Skin of body (tissue), 2 donors: ENCODE measurements around the gene EFR3B. TPM values are rescaled to one million over a fixed set of nuclear protein-coding genes. Genes with fewer than 3 reads are reported as not detected.
"Not testable (repeated sequence)": the region's sequence is repeated elsewhere in the genome, so short reads cannot be mapped to it uniquely, and the experiment has no call there.

Source experiments
- DNase-seq: peaks from one replicate; lab custom pipeline; 2025; lab: John Stamatoyannopoulos, UW
- total RNA-seq: library from RNA; depleted of rRNA; stranded (reverse); fragments of >200 nt; gene quantifications from one replicate; pipeline ENCODE4 v1.2.3, GENCODE V29; 2014

Gene EFR3B
- total RNA-seq, 1 donor from 2014 or later: 4.9 TPM

DNA sequence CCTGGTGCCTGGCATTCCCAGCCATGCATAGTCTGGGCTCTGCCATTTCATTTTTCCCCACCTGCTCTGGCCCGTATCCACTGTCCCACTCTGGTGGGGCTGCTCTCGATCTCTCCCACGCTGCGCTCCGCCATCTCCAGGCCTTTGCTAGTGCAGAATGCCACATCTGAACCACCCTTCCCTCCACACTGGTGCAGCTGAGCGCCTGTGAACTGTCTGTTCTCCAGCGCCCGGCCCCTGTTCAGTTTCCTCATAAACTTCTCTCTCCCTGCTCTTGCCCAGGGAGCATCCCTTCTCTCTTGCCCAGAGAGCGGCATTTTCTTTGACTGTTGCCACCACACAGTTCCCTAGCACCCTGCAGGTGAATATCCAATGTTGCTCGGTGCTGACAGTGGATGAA, 105.0 kb downstream of the EFR3B start:
- no peak for DNase-seq

DNA sequence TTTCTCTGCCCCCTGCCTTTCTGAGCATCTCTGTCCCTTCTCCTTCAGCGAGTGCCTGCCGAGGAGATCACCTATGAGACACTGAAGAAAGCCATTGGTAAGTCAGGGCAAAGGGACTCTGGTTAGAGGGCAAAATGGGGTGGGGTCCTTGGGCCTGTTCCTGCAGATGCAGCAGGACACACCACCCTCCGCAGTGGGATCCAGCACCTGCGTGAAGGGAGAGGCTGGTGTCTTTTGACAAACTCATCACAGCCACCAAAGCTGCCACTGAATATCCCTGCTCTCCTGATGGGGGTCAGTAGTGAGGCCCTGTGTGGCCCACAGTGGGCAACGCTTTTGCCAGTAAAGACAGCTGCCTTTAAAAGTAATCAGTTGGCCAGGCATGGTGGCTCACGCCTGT, 107.8 kb downstream of the EFR3B start:
- DNase-seq: no peak

DNA sequence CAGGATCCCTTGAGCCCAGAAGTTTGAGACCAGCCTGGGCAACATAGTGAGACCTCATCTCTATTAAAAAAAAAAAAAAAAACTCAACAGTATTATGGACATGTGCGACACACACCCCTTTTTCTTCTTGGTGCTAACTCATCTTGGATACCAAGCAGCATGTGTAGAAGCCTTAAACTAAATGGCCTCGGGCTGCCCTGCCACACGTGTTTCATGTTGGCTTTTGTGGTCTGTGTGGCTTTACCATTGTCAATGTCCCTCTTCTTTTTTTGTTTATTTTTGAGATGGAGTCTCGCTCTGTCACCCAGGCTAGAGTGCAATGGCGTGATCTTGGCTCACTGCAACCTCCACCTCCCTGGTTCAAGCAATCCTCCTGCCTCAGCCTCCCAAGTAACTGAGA, 109.1 kb downstream of the EFR3B start:
- DNase-seq: not testable (repeated sequence)

DNA sequence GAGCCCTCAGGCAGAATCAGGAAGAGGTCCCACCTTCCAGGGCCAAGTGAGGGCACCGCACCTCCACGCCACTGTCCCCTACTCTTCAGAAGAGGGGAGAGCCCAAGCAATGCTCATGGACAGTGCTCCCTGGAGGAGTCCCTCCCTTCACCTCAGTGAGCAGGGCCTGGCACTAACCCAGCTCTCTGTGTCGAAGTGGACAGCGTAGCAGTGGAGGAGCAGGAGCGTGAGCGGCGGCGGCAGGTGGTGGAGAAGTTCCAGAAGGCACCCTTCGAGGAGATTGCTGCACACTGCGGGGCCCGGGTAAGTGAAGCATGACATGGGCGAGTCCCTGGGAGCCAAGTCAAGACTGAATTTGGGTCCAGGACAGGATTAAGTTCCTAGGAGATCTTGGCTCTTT, 109.8 kb downstream of the EFR3B start:
- no peak for DNase-seq

DNA sequence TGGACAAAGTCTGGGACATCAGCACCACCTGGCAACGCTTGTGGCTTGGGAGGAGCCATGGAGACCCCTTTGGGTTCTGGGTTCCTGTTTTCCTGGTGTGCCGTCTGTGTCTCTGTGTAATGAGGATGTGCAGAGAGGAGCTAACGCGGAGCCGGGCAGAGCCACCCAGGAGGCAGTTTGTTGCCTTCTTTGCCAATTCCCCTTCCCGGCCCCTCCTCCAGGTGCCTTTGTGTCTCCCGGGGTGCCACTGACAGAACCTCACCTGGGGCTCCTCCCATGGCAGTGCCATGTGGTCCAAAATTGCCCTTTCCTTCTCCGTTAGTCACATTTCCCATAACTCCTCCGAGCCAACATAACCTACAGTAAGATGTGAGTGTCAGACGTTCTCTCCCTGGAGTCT, 113.5 kb downstream of the EFR3B start:
- DNase-seq: no peak

DNA sequence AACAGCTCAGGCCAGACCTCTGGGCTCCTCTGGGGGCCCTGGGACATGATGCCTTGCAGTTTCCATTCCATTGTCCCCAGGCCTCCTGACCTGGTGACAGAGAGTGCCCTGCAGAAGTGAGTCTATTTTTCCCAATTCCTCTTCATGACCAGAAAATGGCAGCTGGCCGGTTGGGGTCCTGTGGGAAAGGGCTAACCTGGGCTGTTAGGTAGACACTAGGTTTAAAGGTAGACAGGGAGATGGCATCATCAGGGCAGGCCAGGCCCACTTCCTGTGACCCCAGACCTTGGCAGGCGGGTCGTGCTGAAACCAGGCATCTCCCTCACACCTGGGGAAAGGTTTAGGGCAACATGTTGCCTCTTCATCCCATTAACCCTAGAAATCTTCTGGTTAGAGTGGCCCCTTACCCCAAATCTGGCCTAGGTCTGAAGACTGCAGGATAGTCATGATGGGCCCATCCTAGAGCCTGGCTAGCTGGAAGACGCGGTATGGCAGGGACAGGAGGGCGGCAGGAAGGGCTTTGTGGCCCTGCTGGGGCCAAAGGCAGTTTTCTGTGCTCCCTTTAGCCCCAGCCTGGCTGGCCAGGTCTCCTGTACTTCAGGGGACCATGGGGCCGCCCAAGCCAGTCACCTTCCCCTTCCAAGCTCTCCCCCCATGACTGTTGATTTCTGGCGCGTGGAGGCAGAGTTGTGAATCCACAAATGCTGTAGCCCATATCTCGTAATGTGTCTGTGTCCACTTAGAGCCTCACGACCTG, 116.4 kb downstream of the EFR3B start:
- DNase-seq: no peak

DNA sequence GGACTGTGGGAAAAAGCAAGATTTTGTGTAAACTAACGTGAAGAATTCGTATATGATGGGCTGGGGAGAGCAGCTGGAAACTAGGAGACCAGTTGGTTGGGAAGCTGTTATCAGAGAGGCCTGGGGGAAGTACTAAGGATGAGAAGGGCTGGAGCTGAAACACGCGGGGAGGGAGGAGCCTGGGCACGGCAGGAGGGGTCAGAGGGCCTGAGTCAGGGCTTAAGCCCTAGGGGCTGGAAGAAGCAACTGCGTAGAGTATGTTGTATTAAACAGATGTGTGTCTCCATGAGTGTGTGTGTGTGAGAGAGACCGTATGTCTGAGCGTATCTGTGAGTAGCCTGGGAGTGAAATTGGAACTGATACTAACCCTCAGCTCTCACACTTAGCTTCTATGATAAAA, 118.1 kb downstream of the EFR3B start:
- no peak for DNase-seq

DNA sequence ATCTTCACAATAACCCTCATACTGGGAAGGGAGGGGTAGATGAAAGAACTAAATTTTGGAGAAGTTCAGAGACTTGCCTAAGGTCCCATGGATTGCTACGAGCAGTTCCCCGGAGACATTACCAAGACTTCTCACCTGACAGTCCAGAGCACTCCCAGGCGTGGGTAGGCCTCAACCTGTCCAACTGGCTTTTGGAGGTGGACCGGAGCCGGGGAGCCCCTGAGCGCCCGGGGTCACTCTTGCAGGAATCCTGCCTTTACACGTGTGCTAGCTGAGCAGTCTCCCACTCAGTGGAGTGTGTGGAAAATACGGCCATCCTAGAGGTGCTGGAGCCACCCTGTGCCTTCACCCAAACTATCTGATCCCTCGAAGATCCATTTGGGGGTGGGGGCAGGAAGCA, 118.5 kb downstream of the EFR3B start:
- DNase-seq: no peak

DNA sequence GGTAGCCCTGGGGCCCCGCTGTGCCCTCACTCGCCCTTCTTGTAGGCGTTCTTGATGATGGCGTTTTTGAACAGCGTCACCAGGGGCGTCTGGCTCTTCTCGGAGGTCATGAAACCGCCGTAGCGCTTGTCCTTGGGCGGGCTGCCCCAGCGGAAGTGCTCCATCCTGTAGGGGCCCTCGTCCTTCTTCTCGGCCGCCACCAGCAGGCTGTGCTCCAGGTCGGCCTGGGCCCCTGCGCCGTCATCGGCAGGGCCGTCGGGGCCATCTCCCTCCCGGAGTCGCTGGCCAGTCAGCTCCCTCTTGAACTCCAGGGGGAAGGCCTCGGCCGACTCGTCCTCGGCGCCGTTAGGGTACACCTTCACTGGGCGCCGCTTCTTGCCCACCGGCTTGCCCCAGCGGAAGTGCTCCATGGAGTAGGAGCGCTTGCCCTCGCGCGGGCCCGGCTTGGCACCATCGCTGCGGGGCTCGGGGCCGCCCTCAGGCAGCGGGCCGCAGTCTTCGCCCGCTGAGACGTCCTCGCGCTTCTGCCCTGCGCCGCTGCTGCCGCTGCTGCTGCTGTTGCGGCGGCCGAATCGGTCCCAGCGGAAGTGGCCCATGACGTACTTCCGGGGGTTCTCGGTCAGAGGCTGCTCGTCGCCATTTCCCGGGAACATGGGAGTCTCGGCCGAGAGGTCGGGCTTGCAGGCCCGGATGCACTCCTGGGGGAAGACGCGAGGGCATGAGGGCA, 119.3 kb downstream of the EFR3B start:
- DNase-seq: peak; percentile 58

DNA sequence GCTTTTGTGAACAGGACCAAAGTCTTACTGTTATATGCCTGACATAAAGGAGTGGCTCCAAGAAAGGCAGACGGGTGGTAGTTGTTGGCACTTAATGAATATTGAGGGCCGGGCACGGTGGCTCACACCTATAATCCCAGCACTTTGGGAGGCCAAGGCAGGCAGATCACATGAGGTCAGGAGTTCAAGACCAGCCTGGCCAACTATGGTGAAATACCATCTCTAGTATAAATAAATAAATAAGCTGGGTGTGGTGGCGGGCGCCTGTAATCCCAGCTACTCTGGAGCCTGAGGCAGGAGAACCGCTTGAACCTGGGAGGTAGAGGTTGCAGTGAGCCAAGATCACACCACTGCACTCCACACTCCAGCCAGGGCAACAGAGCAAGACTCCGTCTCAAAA, 120.2 kb downstream of the EFR3B start:
- DNase-seq: not testable (repeated sequence)

DNA sequence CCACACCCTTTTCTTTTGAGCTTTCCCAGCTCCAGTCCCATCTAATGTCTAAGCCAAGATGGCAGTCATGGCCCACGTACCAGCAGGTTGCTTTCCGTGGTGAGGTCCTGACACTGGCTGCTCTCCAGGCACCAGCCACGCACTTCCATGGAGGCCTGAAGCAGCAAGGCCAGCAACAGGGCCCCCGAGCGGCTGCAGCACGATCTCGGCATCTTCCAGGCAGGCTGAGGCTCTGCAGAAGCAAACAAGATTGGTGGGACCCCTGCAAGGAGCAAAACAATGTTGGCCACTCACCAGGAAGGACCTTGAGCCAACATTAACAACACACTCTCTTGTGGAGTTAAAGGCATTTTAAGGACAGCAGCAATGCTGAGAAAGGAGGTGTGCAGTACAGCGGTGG, 122.7 kb downstream of the EFR3B start:
- DNase-seq: no peak

DNA sequence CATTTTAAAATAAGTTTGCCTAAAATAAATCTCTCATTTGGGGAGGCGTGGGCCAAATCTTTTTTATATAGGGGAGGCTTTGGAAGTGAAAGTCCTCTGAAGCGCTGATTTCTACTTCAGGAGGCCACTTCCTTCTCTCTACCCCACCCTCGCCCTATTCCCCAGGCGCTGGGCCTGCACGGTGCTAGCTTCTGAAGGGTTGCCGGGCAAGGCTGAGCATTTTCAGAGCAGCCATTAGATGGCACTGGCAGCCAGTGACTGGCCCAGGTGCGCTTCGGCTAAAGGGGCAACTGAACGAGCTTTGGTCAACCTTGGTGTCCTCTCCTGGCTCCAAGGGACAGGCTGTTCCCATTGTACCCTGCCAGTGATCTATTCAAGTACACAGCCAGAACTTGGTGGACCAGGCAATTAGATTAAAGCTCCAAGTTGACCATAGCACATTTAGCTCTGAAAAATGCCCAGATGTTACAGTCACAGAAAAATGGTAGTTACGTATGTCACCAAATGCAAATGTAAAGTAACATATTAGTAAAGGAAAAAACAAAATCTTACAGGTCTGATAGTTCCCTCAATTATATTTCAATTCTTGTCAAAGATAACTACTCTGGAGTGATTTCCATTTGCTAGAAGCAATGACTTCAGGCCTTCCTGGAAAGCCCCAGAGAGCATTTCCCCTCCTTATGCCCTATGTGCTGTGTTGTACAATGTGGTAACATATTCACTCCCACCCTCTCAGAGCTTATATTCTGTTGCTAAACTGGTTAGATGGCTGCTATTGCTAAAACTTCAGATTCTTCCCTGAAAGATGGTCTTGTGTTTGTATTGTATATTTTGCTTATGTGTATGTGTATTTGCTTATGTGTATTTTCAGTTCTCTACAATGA, 124.4 kb downstream of the EFR3B start:
- DNase-seq: no peak

DNA sequence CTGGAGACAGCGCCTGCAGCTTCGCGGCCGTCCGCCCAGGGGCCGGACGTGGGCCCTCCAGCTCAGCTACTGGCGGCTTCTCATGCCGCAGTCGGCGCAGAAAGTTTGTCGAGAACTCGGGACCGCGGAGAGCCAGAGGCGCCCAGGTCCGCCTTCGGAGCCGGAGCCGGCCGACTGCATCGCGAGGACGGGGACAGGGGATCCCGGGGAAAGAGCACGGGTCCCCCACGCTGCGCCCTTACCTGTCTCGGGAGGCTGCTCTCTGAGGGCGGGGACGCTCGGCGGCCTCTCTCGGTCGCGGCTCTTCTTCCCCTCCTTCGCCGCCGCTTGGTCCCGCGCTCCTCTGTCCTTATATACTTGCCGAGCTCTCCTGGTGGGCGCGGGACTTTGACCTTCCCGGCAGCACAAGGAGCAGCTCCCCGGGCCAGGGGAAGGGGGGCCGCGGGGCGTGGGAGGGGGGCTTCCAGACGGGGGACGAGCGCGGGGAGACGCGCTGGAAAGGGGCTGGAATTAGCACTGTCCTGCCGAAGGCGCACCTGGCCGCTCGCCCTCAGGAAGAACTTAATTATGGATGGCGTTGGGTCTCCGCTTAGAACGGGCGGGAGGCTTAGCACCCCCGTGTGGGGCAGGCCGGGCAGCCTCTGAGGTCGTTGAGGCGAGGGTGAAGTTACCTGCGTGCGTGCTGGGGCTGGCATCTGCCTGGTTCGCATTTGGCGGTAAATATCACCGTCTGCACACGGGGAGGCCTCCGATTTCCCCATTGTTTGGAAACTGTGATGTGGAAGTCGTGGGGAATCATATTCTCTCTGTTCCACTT, 126.6 kb downstream of the EFR3B start, which contains the start of gene POMC:
TSS of gene POMC (minus strand) at position 325 of the 817 bp plus-strand sequence. CDS start 3,808 bp downstream, outside the sequence.
- DNase-seq: no peak

DNA sequence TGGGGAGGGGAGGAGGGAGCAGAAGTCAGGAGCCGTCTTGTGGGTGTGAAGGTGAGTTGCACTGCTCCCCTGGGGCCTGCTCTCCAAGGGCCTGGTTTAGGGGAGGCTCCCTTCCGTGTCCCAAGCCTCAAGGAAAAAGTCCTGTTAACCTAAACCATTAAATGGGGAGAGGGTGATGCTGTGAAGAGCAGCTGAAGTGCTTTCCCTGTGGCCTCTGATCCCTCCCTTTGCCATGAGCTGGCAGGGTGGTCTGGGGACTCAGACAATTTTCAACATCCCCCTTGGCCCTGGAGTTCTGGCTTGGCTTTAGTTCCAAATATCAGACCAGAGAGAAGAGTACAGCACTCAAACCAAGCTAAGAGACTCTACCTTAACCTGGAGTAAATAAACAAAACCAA, 127.2 kb downstream of the EFR3B start:
- no peak for DNase-seq

DNA sequence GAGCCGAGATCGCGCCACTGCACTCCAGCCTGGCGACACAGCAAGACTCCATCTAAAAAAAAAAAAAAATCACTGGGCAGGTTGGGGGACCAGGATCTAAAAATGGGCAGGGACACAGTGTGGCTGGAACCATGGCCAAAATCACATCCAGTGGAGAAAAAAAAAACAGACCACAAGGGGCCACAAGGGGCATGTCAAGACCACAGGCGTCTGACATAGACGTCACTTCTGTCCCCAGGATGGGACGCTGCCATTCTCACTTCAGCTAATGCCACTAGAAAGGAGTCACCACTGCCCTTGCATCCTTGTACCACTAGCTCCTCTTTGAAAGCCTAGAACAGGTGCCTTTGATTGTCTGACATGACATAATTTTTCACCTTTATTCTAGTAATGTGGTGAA, 129.0 kb downstream of the EFR3B start:
- DNase-seq: no peak

DNA sequence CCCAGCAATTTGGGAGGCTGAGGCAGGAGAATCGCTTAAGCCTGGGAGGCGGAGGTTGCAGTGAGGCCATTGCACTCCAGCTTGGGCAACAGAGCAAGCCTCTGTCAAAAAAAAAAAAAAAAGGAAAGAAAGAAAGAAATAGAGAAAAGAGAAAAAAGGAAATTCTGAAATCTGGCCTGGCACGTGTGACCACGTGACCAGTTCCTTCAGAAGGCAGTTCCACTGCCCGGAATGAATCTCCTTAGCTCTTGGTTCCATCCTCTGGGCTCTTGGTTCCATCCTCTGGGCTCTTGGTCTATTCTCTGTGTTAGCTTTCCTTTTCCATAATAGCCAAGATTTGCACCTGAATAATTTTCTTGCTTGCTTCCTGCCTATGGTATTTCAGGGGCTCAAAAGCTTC, 131.8 kb downstream of the EFR3B start:
- no peak for DNase-seq

DNA sequence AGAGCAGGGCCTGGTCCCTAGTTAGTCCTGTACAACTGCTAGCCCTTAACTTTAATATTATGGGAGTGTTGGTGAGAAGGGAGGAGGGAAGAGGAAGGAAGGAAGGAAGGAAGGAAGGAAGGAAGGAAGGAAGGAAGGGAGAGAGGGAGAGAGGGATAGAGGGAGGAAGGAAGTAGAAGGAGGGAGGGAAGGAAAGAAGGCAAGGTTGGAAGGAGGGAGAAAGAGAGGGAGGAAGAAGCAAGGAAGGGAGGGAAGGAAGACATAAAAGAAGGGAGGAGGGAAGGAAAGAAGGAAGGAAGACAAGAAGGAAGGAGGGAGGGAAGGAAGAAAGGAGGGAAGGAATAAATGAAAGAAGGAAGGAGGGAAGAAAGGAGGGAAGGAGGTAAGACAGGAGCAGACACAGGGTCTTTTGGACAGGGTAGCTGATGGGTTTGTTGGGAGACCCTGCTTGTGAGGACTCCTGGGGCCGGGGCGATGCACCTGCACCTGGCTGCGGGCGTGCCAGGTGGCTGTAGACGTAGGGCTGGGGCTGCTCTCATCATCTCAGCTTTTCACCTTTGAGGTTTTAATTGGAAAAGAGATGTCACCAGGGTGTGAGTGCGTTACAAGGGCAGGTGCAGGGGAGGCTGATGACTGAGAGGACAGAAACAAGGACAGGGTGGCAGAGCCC, 132.5 kb downstream of the EFR3B start:
- DNase-seq: no peak

DNA sequence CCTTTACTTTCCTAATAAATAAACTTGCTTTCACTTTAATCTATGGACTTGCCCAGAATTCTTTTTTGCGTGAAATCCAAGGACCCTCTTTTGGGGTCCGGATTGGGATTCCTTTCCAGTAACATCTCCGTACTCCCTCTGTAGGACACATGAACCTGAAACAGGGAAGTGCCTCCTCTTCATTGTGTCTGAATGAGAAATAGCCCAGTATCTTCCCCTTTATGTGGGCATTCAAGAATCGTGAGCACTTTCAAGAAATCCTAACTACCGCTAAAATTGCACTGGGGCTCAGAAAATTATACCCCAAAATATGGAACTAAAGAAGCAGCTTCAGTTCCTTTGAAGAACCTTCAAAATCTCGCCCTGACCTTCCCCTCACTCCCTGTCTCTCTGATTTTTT, 134.3 kb downstream of the EFR3B start:
- no peak for DNase-seq

DNA sequence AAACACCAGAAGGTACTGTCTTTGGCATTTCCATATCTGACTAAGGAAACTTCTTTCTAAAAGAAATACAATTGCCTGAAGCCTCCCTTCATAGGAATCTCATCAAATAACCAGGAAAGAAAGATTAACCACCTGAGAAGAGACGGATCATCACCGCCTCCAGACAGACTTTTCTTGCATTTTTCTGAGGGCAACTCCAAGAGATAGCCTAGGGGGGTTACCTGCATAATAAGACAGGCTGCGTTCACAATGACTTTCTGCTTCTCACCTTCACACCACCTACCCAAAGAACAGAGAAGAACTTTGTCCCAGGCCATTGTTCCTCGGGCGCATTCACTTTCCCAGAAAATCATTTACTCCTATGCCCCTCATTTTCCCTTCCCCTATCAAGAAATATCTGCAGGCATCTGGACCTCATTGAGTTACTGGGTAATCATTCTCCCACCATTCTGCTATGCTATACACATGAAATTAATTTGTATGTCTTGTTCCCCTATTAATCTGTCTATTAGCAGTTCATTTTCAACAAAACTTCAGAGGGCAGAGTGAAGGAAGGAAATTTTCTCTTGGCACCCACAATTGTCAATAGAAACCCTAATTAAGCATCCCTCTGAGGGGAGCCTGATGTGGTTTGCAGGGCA, 134.8 kb downstream of the EFR3B start:
- no peak for DNase-seq

DNA sequence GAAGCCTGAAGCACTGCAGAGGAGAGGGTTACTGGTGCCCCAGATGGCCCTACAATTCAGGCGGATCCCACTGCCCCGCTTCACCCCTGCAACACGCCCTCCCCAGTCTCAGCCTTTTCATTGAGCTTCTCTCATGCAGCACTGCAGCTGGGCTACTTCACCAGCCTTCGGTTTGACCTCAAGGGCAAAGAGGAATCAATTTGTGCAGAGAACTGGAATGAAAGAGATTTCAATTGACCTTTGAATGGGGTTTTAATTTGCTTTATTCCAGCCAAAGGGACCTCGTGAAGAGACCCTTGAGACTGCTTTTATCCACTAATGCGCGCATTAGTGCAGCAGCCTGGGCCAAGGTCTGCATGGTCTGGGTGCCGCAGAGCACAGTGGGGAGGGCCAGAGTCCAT, 135.3 kb downstream of the EFR3B start:
- no peak for DNase-seq
